Measurements from ENCODE around the gene C1QTNF4.

- no peak for TF ChIP-seq POLR2A (IDR thresholded peaks at IDR 0.05)
- TF ChIP-seq, protein P1, sequence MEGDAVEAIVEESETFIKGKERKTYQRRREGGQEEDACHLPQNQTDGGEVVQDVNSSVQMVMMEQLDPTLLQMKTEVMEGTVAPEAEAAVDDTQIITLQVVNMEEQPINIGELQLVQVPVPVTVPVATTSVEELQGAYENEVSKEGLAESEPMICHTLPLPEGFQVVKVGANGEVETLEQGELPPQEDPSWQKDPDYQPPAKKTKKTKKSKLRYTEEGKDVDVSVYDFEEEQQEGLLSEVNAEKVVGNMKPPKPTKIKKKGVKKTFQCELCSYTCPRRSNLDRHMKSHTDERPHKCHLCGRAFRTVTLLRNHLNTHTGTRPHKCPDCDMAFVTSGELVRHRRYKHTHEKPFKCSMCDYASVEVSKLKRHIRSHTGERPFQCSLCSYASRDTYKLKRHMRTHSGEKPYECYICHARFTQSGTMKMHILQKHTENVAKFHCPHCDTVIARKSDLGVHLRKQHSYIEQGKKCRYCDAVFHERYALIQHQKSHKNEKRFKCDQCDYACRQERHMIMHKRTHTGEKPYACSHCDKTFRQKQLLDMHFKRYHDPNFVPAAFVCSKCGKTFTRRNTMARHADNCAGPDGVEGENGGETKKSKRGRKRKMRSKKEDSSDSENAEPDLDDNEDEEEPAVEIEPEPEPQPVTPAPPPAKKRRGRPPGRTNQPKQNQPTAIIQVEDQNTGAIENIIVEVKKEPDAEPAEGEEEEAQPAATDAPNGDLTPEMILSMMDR (IDR thresholded peaks at IDR 0.05): no peak
These were observed 24.6 kb downstream of the C1QTNF4 start for GRCh38 chr11:47569646-47570045.

All from thyroid gland (tissue), 4 donors.